HFFc6 (cell line): ENCODE results near the gene ZDHHC24. TPM values are rescaled to one million over a fixed set of nuclear protein-coding genes. Genes with fewer than 3 reads are reported as not detected.

Source experiments
- DNase-seq: peaks from one replicate; pipeline ENCODE4 v3.0.0-alpha.2; 2018
- H3K27ac Mint-ChIP-seq: 2 replicates; pipeline ENCODE4 v1.8.0; 2020; ENCODE audit warnings: mild to moderate bottlenecking, mixed read lengths
- H3K27me3 Mint-ChIP-seq: 2 replicates; pipeline ENCODE4 v1.8.0; 2021; ENCODE audit warnings: mild to moderate bottlenecking, moderate library complexity, mixed read lengths; ENCODE audit not compliant: insufficient read depth
- H3K36me3 Mint-ChIP-seq: 2 replicates; pipeline ENCODE4 v1.8.0; 2021; ENCODE audit warnings: low read depth, mixed read lengths
- H3K4me1 Mint-ChIP-seq: 2 replicates; pipeline ENCODE4 v1.8.0; 2020; ENCODE audit warnings: low read depth, mixed read lengths
- H3K4me3 Mint-ChIP-seq: 2 replicates; pipeline ENCODE4 v1.8.0; 2020; ENCODE audit warnings: mild to moderate bottlenecking, moderate library complexity, mixed read lengths
- H3K9me3 Mint-ChIP-seq: 2 replicates; pipeline ENCODE4 v1.8.0; 2020; ENCODE audit warnings: mild to moderate bottlenecking, mixed read lengths
- CTCF ChIP-seq: fragments of 200-600 bp; sonication (generic); IDR thresholded peaks from 2 replicates; pipeline ENCODE4 v1.5.0; 2021; ENCODE audit warnings: antibody characterized with exemption, mild to moderate bottlenecking
- total RNA-seq, 6 experiments: library from RNA; stranded (reverse); fragmentation: NEBNext Ultra II Directional; extraction: Animal tissue kit (Norgen Biotek cat#: 25700); gene quantifications; 2 replicates in 1 of 6; 3 replicates in 5 of 6; pipeline ENCODE4 v1.2.3, GENCODE V29; 2021

The ZDHHC24 gene
- total RNA-seq, 6 experiments from 2014 or later = 15.4 to 23.3 (median 18.6) TPM

- no peak for TF ChIP-seq CTCF
- H3K4me1 Mint-ChIP-seq = no peaks in the 10 kb centered on the region
- H3K36me3 Mint-ChIP-seq = no peaks in the 10 kb centered on the region
- no peak overlapping the region for H3K27ac Mint-ChIP-seq
- H3K4me3 Mint-ChIP-seq = no peak overlapping the region
- peaks cover 29% of the 10 kb centered on the region for H3K27me3 Mint-ChIP-seq
- no peak for DNase-seq
- H3K9me3 Mint-ChIP-seq = no peaks in the 10 kb centered on the region
These were observed 9.6 kb upstream of the ZDHHC24 start for GRCh38 chr11:66555416-66555815.

DNA sequence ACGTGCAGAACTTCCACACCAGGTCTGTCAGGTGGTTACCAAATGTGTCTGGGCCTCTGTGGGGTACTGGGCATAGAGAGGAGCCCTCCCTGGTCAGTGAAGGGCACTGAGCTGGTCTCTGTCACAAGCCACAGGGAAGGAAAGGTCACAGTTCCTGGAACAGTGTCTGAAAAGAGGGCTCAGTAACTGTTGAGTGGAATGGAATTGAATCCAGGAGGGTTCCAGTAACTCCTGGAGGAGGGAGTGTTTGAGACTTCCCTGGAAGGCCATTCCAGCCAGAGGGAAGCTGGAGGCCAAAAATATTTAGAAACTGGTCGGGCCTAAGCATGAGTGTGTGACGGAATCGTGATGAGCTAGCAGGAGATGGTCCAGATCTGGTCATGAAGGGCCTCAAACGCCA, 8.8 kb upstream of the ZDHHC24 start:
- Mint-ChIP-seq H3K4me3 (no peak overlapping the region), H3K4me1 (no peaks in the 10 kb centered on the region), H3K36me3 (no peaks in the 10 kb centered on the region), H3K27ac (no peak overlapping the region), H3K9me3 (no peaks in the 10 kb centered on the region), H3K27me3 (peaks cover 33% of the 10 kb centered on the region)
- DNase-seq = no peak
- TF ChIP-seq CTCF = no peak

- H3K36me3 Mint-ChIP-seq = no peaks in the 10 kb centered on the region
- H3K27me3 Mint-ChIP-seq = peaks cover 29% of the 10 kb centered on the region
- no peaks in the 10 kb centered on the region for H3K9me3 Mint-ChIP-seq
- DNase-seq = no peak
- no peak overlapping the region for H3K4me3 Mint-ChIP-seq
- TF ChIP-seq CTCF = no peak
- H3K4me1 Mint-ChIP-seq = no peaks in the 10 kb centered on the region
- H3K27ac Mint-ChIP-seq = no peak overlapping the region
These were observed 5.0 kb upstream of the ZDHHC24 start for GRCh38 chr11:66550887-66551286.

GRCh38 chr11:66549696-66550095, 3.8 kb upstream of the ZDHHC24 start:
- Mint-ChIP-seq H3K4me1 (peaks cover 6% of the 10 kb centered on the region), H3K9me3 (no peaks in the 10 kb centered on the region), H3K27me3 (peaks cover 21% of the 10 kb centered on the region), H3K36me3 (no peaks in the 10 kb centered on the region), H3K27ac (no peak overlapping the region), H3K4me3 (no peak overlapping the region)
- DNase-seq = no peak
- TF ChIP-seq CTCF = no peak

DNA sequence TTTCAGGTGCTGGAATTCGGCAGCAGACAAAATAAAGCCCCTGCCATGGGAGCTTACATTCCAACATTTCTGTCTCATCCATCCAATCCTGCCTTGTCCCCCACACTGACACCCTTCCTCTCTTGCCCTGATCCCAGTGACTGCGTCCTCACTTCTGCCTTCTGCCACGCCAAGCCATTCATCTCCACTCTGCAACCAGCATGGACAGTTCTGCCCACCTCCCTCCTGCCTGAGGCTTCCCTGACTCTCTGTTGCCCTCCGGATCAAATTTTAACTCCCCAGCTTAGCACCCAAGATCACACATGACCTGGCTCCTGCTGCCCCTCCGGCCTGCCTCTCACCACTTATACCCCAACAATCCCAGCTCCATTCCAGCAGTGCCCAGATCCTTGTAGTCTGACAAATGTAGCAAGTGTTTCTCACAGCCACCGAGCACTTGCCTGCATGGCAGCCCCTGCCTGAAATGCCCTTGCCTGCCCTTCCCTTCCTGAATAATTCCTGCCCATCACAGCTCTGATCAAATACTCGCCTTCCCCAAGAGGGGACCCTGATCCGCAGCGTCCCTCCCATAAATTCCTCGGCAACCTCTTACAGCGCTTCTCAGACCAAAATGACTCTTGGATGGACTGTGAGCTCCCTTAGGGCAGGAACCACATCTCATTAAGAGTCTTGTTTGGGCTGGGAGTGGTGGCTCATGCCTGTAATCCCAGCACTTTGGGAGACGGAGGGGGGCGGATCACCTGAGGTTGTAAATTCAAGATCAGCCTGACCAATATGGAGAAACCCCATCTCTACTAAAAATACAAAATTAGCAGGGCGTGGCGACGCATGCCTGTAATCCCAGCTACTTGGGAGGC, 3.2 kb upstream of the ZDHHC24 start:
- Mint-ChIP-seq H3K4me3 (no peak overlapping the region), H3K27me3 (peaks cover 19% of the 10 kb centered on the region), H3K36me3 (no peaks in the 10 kb centered on the region), H3K9me3 (no peaks in the 10 kb centered on the region), H3K4me1 (peaks cover 12% of the 10 kb centered on the region), H3K27ac (no peak overlapping the region)
- no peak for TF ChIP-seq CTCF
- no peak for DNase-seq
